ENCODE data around the gene USP14. TPM values are rescaled to one million over a fixed set of nuclear protein-coding genes. Genes with fewer than 3 reads are reported as not detected.

The USP14 gene
- total and polyA plus RNA-seq, 2 experiments from 2014 or later = 82.4 to 83.5 TPM

DNA sequence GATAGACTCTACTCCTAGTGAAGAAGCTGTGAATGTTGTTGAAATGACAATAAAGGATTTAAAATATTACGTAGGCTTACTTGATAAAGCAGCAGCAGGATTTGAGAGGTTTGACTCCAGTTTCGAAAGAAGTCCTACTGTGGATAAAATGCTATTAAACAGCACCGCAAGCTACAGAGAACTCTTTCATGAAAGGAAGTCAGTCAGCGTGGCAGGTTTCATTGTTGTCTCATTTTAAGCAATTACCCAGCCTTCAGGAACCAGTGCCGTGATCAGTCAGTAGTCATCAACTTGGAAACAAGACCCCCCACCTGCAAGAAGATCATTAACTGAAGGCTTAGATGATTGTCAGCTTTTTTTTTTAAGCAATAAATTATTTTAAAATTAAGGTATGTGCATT, 14.0 kb downstream of the USP14 start:
- Mint-ChIP-seq H3K27ac (no peak overlapping the region), H3K9me3 (no peaks in the 10 kb centered on the region), H3K27me3 (ENCODE audit: insufficient read depth, low read depth, poor library complexity) (no peaks in the 10 kb centered on the region), H3K4me3 (no peak overlapping the region), H3K36me3 (ENCODE audit: low read depth) (peaks cover 50% of the 10 kb centered on the region), H3K4me1 (no peaks in the 10 kb centered on the region)
- TF ChIP-seq STAT1 (IDR thresholded peaks at IDR 0.05; ENCODE audit: unreplicated experiment) (no peak), ZNF114 (CRISPR knock-in tag; IDR thresholded peaks at IDR 0.05) (no peak), REST (IDR thresholded peaks at IDR 0.05; ENCODE audit: unreplicated experiment) (no peak), NANOG (IDR thresholded peaks at IDR 0.05; ENCODE audit: borderline replicate concordance) (no peak), ETS1 (IDR thresholded peaks at IDR 0.05) (no peak), ZNF331 (CRISPR knock-in tag; IDR thresholded peaks at IDR 0.05; ENCODE audit: low read depth) (no peak), EZH2 (IDR thresholded peaks at IDR 0.05; ENCODE audit: low read depth, unreplicated experiment) (no peak), CTCF (conservative IDR thresholded peaks at IDR 0.05; ENCODE audit: low read depth in 2 of 2) (no peak), POLR2AphosphoS5 (IDR thresholded peaks at IDR 0.05; ENCODE audit: low read depth) (no peak), JUNB (IDR thresholded peaks at IDR 0.05; ENCODE audit: unreplicated experiment) (no peak), EZH2phosphoT487 (IDR thresholded peaks at IDR 0.05; ENCODE audit: unreplicated experiment) (no peak), CREB1 (CRISPR knock-in tag; IDR thresholded peaks at IDR 0.05; ENCODE audit: low read depth) (no peak)
- TF ChIP-seq, protein P1, sequence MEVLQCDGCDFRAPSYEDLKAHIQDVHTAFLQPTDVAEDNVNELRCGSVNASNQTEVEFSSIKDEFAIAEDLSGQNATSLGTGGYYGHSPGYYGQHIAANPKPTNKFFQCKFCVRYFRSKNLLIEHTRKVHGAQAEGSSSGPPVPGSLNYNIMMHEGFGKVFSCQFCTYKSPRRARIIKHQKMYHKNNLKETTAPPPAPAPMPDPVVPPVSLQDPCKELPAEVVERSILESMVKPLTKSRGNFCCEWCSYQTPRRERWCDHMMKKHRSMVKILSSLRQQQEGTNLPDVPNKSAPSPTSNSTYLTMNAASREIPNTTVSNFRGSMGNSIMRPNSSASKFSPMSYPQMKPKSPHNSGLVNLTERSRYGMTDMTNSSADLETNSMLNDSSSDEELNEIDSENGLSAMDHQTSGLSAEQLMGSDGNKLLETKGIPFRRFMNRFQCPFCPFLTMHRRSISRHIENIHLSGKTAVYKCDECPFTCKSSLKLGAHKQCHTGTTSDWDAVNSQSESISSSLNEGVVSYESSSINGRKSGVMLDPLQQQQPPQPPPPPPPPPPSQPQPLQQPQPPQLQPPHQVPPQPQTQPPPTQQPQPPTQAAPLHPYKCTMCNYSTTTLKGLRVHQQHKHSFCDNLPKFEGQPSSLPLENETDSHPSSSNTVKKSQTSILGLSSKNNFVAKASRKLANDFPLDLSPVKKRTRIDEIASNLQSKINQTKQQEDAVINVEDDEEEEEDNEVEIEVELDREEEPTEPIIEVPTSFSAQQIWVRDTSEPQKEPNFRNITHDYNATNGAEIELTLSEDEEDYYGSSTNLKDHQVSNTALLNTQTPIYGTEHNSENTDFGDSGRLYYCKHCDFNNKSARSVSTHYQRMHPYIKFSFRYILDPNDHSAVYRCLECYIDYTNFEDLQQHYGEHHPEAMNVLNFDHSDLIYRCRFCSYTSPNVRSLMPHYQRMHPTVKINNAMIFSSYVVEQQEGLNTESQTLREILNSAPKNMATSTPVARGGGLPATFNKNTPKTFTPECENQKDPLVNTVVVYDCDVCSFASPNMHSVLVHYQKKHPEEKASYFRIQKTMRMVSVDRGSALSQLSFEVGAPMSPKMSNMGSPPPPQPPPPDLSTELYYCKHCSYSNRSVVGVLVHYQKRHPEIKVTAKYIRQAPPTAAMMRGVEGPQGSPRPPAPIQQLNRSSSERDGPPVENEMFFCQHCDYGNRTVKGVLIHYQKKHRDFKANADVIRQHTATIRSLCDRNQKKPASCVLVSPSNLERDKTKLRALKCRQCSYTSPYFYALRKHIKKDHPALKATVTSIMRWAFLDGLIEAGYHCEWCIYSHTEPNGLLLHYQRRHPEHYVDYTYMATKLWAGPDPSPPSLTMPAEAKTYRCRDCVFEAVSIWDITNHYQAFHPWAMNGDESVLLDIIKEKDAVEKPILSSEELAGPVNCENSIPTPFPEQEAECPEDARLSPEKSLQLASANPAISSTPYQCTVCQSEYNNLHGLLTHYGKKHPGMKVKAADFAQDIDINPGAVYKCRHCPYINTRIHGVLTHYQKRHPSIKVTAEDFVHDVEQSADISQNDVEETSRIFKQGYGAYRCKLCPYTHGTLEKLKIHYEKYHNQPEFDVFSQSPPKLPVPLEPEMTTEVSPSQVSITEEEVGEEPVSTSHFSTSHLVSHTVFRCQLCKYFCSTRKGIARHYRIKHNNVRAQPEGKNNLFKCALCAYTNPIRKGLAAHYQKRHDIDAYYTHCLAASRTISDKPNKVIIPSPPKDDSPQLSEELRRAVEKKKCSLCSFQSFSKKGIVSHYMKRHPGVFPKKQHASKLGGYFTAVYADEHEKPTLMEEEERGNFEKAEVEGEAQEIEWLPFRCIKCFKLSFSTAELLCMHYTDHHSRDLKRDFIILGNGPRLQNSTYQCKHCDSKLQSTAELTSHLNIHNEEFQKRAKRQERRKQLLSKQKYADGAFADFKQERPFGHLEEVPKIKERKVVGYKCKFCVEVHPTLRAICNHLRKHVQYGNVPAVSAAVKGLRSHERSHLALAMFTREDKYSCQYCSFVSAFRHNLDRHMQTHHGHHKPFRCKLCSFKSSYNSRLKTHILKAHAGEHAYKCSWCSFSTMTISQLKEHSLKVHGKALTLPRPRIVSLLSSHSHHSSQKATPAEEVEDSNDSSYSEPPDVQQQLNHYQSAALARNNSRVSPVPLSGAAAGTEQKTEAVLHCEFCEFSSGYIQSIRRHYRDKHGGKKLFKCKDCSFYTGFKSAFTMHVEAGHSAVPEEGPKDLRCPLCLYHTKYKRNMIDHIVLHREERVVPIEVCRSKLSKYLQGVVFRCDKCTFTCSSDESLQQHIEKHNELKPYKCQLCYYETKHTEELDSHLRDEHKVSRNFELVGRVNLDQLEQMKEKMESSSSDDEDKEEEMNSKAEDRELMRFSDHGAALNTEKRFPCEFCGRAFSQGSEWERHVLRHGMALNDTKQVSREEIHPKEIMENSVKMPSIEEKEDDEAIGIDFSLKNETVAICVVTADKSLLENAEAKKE (CRISPR knock-in tag; IDR thresholded peaks at IDR 0.05) = no peak
- Histone ChIP-seq H3K27me3 (ENCODE audit: insufficient read depth) (no peaks in the 10 kb centered on the region), H3K36me3 (ENCODE audit: insufficient read depth) (peaks cover 24% of the 10 kb centered on the region; the same call in 1 of the 2 replicates), H2AFZ (no peak overlapping the region), H3K4me1 (ENCODE audit: insufficient read depth) (no peaks in the 10 kb centered on the region), H3K79me2 (replicated peaks; ENCODE audit: insufficient read depth) (peaks cover 78% of the 10 kb centered on the region), H3F3A (replicated peaks; ENCODE audit: low read depth) (no peaks in the 10 kb centered on the region), H3K27ac (ENCODE audit: low read depth) (no peak overlapping the region), H4K20me1 (replicated peaks; ENCODE audit: insufficient read depth) (peaks cover 16% of the 10 kb centered on the region), H3K9me2 (ENCODE audit: insufficient read depth) (no peaks in the 10 kb centered on the region), H3K4me2 (no peak overlapping the region), H3K4me3 (no peak overlapping the region)
- DNase-seq (ENCODE audit: low spot score) (no peak), ATAC-seq (no peak)

Measured in GM23338 (cell line).